Fibroblast of the conjunctiva (primary cell): ENCODE data around the gene AP1S3.

Experiments
- DNase-seq: peaks from one replicate; pipeline ENCODE4 v3.0.0-alpha.2; 2010; ENCODE audit warnings: low read depth

AP1S3 gene

GRCh38 chr2:223724861-223725260 is 112.5 kb downstream of the AP1S3 start:
- DNase-seq: no peak

GRCh38 chr2:223723954-223724411 is 113.4 kb downstream of the AP1S3 start:
- DNase-seq: no peak

GRCh38 chr2:223722226-223722625 is 115.2 kb downstream of the AP1S3 start:
- no peak for DNase-seq

GRCh38 chr2:223721746-223722145 is 115.6 kb downstream of the AP1S3 start:
- DNase-seq: no peak

GRCh38 chr2:223720367-223720766 is 117.0 kb downstream of the AP1S3 start:
- no peak for DNase-seq

- no peak for DNase-seq
These were observed 124.7 kb downstream of the AP1S3 start for GRCh38 chr2:223712642-223713041.

GRCh38 chr2:223711596-223712326 is 125.6 kb downstream of the AP1S3 start:
- no peak for DNase-seq
